Skeletal muscle satellite cell (primary cell): ENCODE results near the gene PPM1F.
"Not testable (repeated sequence)": the region's sequence is repeated elsewhere in the genome, so short reads cannot be mapped to it uniquely, and the experiment has no call there.

ENCODE experiments used
- H3K27me3 ChIP-seq: 2 replicates; pipeline ENCODE4 v1.7.0; 2013; ENCODE audit warnings: low read length; ENCODE audit not compliant: control insufficient read depth, insufficient read depth
- H3K36me3 ChIP-seq: 2 replicates; pipeline ENCODE4 v1.7.0; 2013; ENCODE audit warnings: mild to moderate bottlenecking, control low read depth, low read length; ENCODE audit not compliant: insufficient read depth
- H3K4me1 ChIP-seq: 2 replicates; pipeline ENCODE4 v1.7.0; 2013; ENCODE audit warnings: low read length; ENCODE audit not compliant: control insufficient read depth, insufficient read depth
- H3K4me2 ChIP-seq: 2 replicates; pipeline ENCODE4 v1.7.0; 2013; ENCODE audit warnings: mild to moderate bottlenecking, low read length
- H3K4me3 ChIP-seq: 2 replicates; pipeline ENCODE4 v1.7.0; 2013; ENCODE audit warnings: low read length
- H3K9ac ChIP-seq: 2 replicates; pipeline ENCODE4 v1.7.0; 2013; ENCODE audit warnings: mild to moderate bottlenecking, low read depth, low read length, moderate library complexity
- H3K9me3 ChIP-seq: replicated peaks from 2 replicates; pipeline ENCODE4 v1.7.0; 2013; ENCODE audit warnings: mild to moderate bottlenecking, control low read depth, low read length

PPM1F gene

GRCh38 chr22:21889251-21889990 lies 63.2 kb downstream of the PPM1F start:
- no peaks in the 10 kb centered on the region for H3K4me1 ChIP-seq
- no peak overlapping the region for H3K4me3 ChIP-seq
- no peak overlapping the region for H3K4me2 ChIP-seq
- no peaks in the 10 kb centered on the region for H3K36me3 ChIP-seq
- no peaks in the 10 kb centered on the region for H3K9me3 ChIP-seq
- H3K27me3 ChIP-seq = no peaks in the 10 kb centered on the region
- H3K9ac ChIP-seq = no peak overlapping the region

- Histone ChIP-seq H3K27me3 (no peaks in the 10 kb centered on the region), H3K4me1 (no peaks in the 10 kb centered on the region), H3K4me3 (no peak overlapping the region), H3K36me3 (no peaks in the 10 kb centered on the region), H3K4me2 (no peak overlapping the region), H3K9ac (no peak overlapping the region), H3K9me3 (no peaks in the 10 kb centered on the region)
Observed at GRCh38 chr22:21887841-21888240, 64.8 kb downstream of the PPM1F start.

- not testable (repeated sequence) for H3K36me3 ChIP-seq, H3K4me1 ChIP-seq, H3K9me3 ChIP-seq, H3K4me2 ChIP-seq, H3K4me3 ChIP-seq, H3K27me3 ChIP-seq, H3K9ac ChIP-seq
Observed at GRCh38 chr22:21883930-21884329, 68.7 kb downstream of the PPM1F start.

- not testable (repeated sequence) for H3K4me1 ChIP-seq, H3K27me3 ChIP-seq, H3K4me2 ChIP-seq, H3K9me3 ChIP-seq, H3K36me3 ChIP-seq, H3K9ac ChIP-seq, H3K4me3 ChIP-seq
Observed at GRCh38 chr22:21882754-21883333, 69.8 kb downstream of the PPM1F start.

GRCh38 chr22:21881841-21882753 lies 70.6 kb downstream of the PPM1F start:
- H3K4me1 ChIP-seq = no peaks in the 10 kb centered on the region
- H3K9ac ChIP-seq = no peak overlapping the region
- no peak overlapping the region for H3K4me3 ChIP-seq
- H3K4me2 ChIP-seq = no peak overlapping the region
- H3K36me3 ChIP-seq = no peaks in the 10 kb centered on the region
- H3K9me3 ChIP-seq = no peaks in the 10 kb centered on the region
- peaks cover 7% of the 10 kb centered on the region for H3K27me3 ChIP-seq

GRCh38 chr22:21876486-21877176 lies 76.0 kb downstream of the PPM1F start:
- Histone ChIP-seq H3K9me3 (no peaks in the 10 kb centered on the region), H3K4me2 (no peak overlapping the region), H3K4me3 (no peak overlapping the region)

GRCh38 chr22:21874953-21875352 lies 77.7 kb downstream of the PPM1F start:
- not testable (repeated sequence) for H3K27me3 ChIP-seq, H3K9ac ChIP-seq, H3K36me3 ChIP-seq, H3K4me3 ChIP-seq, H3K4me2 ChIP-seq, H3K4me1 ChIP-seq, H3K9me3 ChIP-seq

More at GRCh38 chr22:21876486-21877176, 76.0 kb downstream of the PPM1F start:
- Histone ChIP-seq H3K36me3 (no peaks in the 10 kb centered on the region), H3K4me1 (no peaks in the 10 kb centered on the region), H3K27me3 (peaks cover 2% of the 10 kb centered on the region), H3K9ac (no peak overlapping the region)

- no peaks in the 10 kb centered on the region for H3K27me3 ChIP-seq
- H3K9ac ChIP-seq = no peak overlapping the region
- no peaks in the 10 kb centered on the region for H3K36me3 ChIP-seq
- H3K4me2 ChIP-seq = no peak overlapping the region
- no peaks in the 10 kb centered on the region for H3K9me3 ChIP-seq
- no peak overlapping the region for H3K4me3 ChIP-seq
- H3K4me1 ChIP-seq = peaks cover 3% of the 10 kb centered on the region
Observed at GRCh38 chr22:21873619-21874018, 79.0 kb downstream of the PPM1F start.

- H3K9ac ChIP-seq, H3K27me3 ChIP-seq, H3K9me3 ChIP-seq, H3K4me3 ChIP-seq, H3K4me1 ChIP-seq, H3K36me3 ChIP-seq, H3K4me2 ChIP-seq: not testable (repeated sequence)
Observed at GRCh38 chr22:21872741-21873140, 79.9 kb downstream of the PPM1F start.
